ENCODE data around the gene FXYD6.

FXYD6 gene

GRCh38 chr11:117807482-117808327 is 68.8 kb downstream of the FXYD6 start:
- H3K79me2 ChIP-seq (ENCODE audit: low read length): no peaks in the 10 kb centered on the region
- no peak overlapping the region for H3K4me2 ChIP-seq (ENCODE audit: low read depth, low read length)
- no peak overlapping the region for H3K27ac ChIP-seq (ENCODE audit: low read length)
- no peaks in the 10 kb centered on the region for H3K9me3 ChIP-seq (replicated peaks; ENCODE audit: insufficient read depth, low read length)
- TF ChIP-seq EZH2phosphoT487 (IDR thresholded peaks at IDR 0.05; ENCODE audit: low read length): no peak
- TF ChIP-seq CTCF (IDR thresholded peaks at IDR 0.05; ENCODE audit: low read length): peak; percentile 86
- TF ChIP-seq EZH2 (optimal IDR thresholded peaks at IDR 0.05; ENCODE audit: low read depth, low read length): no peak
- no peak overlapping the region for H3K4me3 ChIP-seq (ENCODE audit: low read length)
- no peaks in the 10 kb centered on the region for H3K9me2 ChIP-seq (replicated peaks; ENCODE audit: insufficient read depth, low read length)
- H3F3A ChIP-seq (ENCODE audit: insufficient read depth, low read length): no peaks in the 10 kb centered on the region
- no peaks in the 10 kb centered on the region for H3K36me3 ChIP-seq (replicated peaks; ENCODE audit: insufficient read depth, low read length)
- peak; percentile 57 for DNase-seq
- H3K27me3 ChIP-seq (replicated peaks; ENCODE audit: insufficient read depth, low read length): no peaks in the 10 kb centered on the region; the same call in 1 of the 2 replicates
- H3K9ac ChIP-seq (ENCODE audit: low read length): no peak overlapping the region
- H4K20me1 ChIP-seq (ENCODE audit: insufficient read depth, low read length): no peaks in the 10 kb centered on the region
- no peaks in the 10 kb centered on the region for H3K4me1 ChIP-seq (ENCODE audit: low read length)
- H2AFZ ChIP-seq (ENCODE audit: low read length): no peak overlapping the region

- Histone ChIP-seq H3K4me3 (ENCODE audit: low read length) (no peak overlapping the region), H3K4me2 (ENCODE audit: low read depth, low read length) (no peak overlapping the region)
These were observed 69.6 kb downstream of the FXYD6 start for GRCh38 chr11:117806846-117807245.

GRCh38 chr11:117805045-117805444 is 71.4 kb downstream of the FXYD6 start:
- Histone ChIP-seq H3K27ac (ENCODE audit: low read length) (no peak overlapping the region), H3K9ac (ENCODE audit: low read length) (no peak overlapping the region), H4K20me1 (ENCODE audit: insufficient read depth, low read length) (no peaks in the 10 kb centered on the region), H3K36me3 (replicated peaks; ENCODE audit: insufficient read depth, low read length) (no peaks in the 10 kb centered on the region), H3K4me1 (ENCODE audit: low read length) (no peaks in the 10 kb centered on the region), H3F3A (ENCODE audit: insufficient read depth, low read length) (no peaks in the 10 kb centered on the region), H2AFZ (ENCODE audit: low read length) (no peak overlapping the region), H3K4me3 (ENCODE audit: low read length) (no peak overlapping the region), H3K79me2 (ENCODE audit: low read length) (no peaks in the 10 kb centered on the region), H3K9me3 (replicated peaks; ENCODE audit: insufficient read depth, low read length) (no peaks in the 10 kb centered on the region), H3K4me2 (ENCODE audit: low read depth, low read length) (no peak overlapping the region), H3K9me2 (replicated peaks; ENCODE audit: insufficient read depth, low read length) (no peaks in the 10 kb centered on the region), H3K27me3 (replicated peaks; ENCODE audit: insufficient read depth, low read length) (no peaks in the 10 kb centered on the region; the same call in 1 of the 2 replicates)
- DNase-seq: no peak
- TF ChIP-seq EZH2phosphoT487 (IDR thresholded peaks at IDR 0.05; ENCODE audit: low read length) (no peak), CTCF (IDR thresholded peaks at IDR 0.05; ENCODE audit: low read length) (no peak), EZH2 (optimal IDR thresholded peaks at IDR 0.05; ENCODE audit: low read depth, low read length) (no peak)

More at GRCh38 chr11:117806846-117807245, 69.6 kb downstream of the FXYD6 start:
- Histone ChIP-seq H3K4me1 (ENCODE audit: low read length) (no peaks in the 10 kb centered on the region), H3K9ac (ENCODE audit: low read length) (no peak overlapping the region), H3K27me3 (replicated peaks; ENCODE audit: insufficient read depth, low read length) (no peaks in the 10 kb centered on the region; the same call in 1 of the 2 replicates), H3K36me3 (replicated peaks; ENCODE audit: insufficient read depth, low read length) (no peaks in the 10 kb centered on the region), H3F3A (ENCODE audit: insufficient read depth, low read length) (no peaks in the 10 kb centered on the region), H4K20me1 (ENCODE audit: insufficient read depth, low read length) (no peaks in the 10 kb centered on the region), H3K9me2 (replicated peaks; ENCODE audit: insufficient read depth, low read length) (no peaks in the 10 kb centered on the region), H3K9me3 (replicated peaks; ENCODE audit: insufficient read depth, low read length) (no peaks in the 10 kb centered on the region), H2AFZ (ENCODE audit: low read length) (no peak overlapping the region), H3K27ac (ENCODE audit: low read length) (no peak overlapping the region), H3K79me2 (ENCODE audit: low read length) (no peaks in the 10 kb centered on the region)
- no peak for DNase-seq
- no peak for TF ChIP-seq EZH2 (optimal IDR thresholded peaks at IDR 0.05; ENCODE audit: low read depth, low read length)
- TF ChIP-seq CTCF (IDR thresholded peaks at IDR 0.05; ENCODE audit: low read length): no peak
- no peak for TF ChIP-seq EZH2phosphoT487 (IDR thresholded peaks at IDR 0.05; ENCODE audit: low read length)
